Astrocyte (in vitro differentiated cells and primary cell): Measurements from ENCODE around the gene KCNG1. TPM values are rescaled to one million over a fixed set of nuclear protein-coding genes. Genes with fewer than 3 reads are reported as not detected.

ENCODE experiments used
- DNase-seq: peaks from one replicate; pipeline ENCODE4 v3.0.0-alpha.2; 2010; ENCODE audit warnings: low read depth
- FAIRE-seq: peaks from 2 replicates; lab custom pipeline; 2011; peaks lifted over from hg19 to GRCh38; lab: Jason Lieb, UNC
- H2AFZ ChIP-seq: 2 replicates; pipeline ENCODE4 v1.6.0; 2012; ENCODE audit warnings: low read depth, low read length, inconsistent platforms
- H3K27ac ChIP-seq: 2 replicates; pipeline ENCODE4 v1.5.1; 2011; ENCODE audit warnings: low read depth, low read length, inconsistent platforms
- H3K27me3 ChIP-seq: 2 replicates; pipeline ENCODE4 v1.6.0; 2011; ENCODE audit warnings: low read length, inconsistent platforms; ENCODE audit not compliant: insufficient read depth
- H3K36me3 ChIP-seq: 2 replicates; pipeline ENCODE4 v1.5.1; 2011; ENCODE audit warnings: low read length, inconsistent platforms; ENCODE audit not compliant: insufficient read depth
- H3K4me1 ChIP-seq: 2 replicates; pipeline ENCODE4 v1.5.1; 2011; ENCODE audit warnings: low read length, inconsistent platforms; ENCODE audit not compliant: insufficient read depth
- H3K4me2 ChIP-seq: 2 replicates; pipeline ENCODE4 v1.6.0; 2012; ENCODE audit warnings: low read length, inconsistent platforms
- H3K4me3 ChIP-seq: 2 replicates; pipeline ENCODE4 v1.5.1; 2011; ENCODE audit warnings: low read depth, mild to moderate bottlenecking, low read length, inconsistent platforms; ENCODE audit not compliant: insufficient read depth
- H3K79me2 ChIP-seq: 2 replicates; pipeline ENCODE4 v1.6.0; 2012; ENCODE audit warnings: mild to moderate bottlenecking, low read length, inconsistent platforms; ENCODE audit not compliant: insufficient read depth
- H3K9ac ChIP-seq: 2 replicates; pipeline ENCODE4 v1.6.0; 2012; ENCODE audit warnings: mild to moderate bottlenecking, low read length, inconsistent platforms
- H3K9me3 ChIP-seq: 2 replicates; pipeline ENCODE4 v1.5.1; 2012; ENCODE audit warnings: low read depth, mild to moderate bottlenecking, low read length, inconsistent platforms; ENCODE audit not compliant: insufficient read depth
- H4K20me1 ChIP-seq: 2 replicates; pipeline ENCODE4 v1.6.0; 2012; ENCODE audit warnings: low read length, inconsistent platforms; ENCODE audit not compliant: insufficient read depth
- H3K27ac Mint-ChIP-seq: one replicate; pipeline ENCODE4 v1.8.0; 2021; ENCODE audit warnings: mild to moderate bottlenecking, mixed read lengths; ENCODE audit not compliant: unreplicated experiment
- H3K27me3 Mint-ChIP-seq: one replicate; pipeline ENCODE4 v1.8.0; 2021; ENCODE audit warnings: low read depth, mixed read lengths; ENCODE audit not compliant: unreplicated experiment
- H3K36me3 Mint-ChIP-seq: one replicate; pipeline ENCODE4 v1.8.0; 2021; ENCODE audit warnings: low read depth, mixed read lengths; ENCODE audit not compliant: unreplicated experiment
- H3K4me1 Mint-ChIP-seq: one replicate; pipeline ENCODE4 v1.8.0; 2021; ENCODE audit warnings: low read depth, mixed read lengths; ENCODE audit not compliant: unreplicated experiment
- H3K4me3 Mint-ChIP-seq: one replicate; pipeline ENCODE4 v1.8.0; 2021; ENCODE audit warnings: mild to moderate bottlenecking, moderate library complexity, mixed read lengths; ENCODE audit not compliant: unreplicated experiment
- H3K9me3 Mint-ChIP-seq: one replicate; pipeline ENCODE4 v1.8.0; 2021; ENCODE audit warnings: mild to moderate bottlenecking, mixed read lengths; ENCODE audit not compliant: unreplicated experiment
- CTCF ChIP-seq: IDR thresholded peaks from 2 replicates; pipeline ENCODE4 v1.5.1; 2011; ENCODE audit warnings: low read depth, mild to moderate bottlenecking, inconsistent platforms, low read length, moderate library complexity; ENCODE audit not compliant: insufficient read depth
- EZH2 ChIP-seq: IDR thresholded peaks from 2 replicates; pipeline ENCODE4 v1.6.1; 2012; ENCODE audit warnings: mild to moderate bottlenecking, low read length, inconsistent platforms; ENCODE audit not compliant: insufficient read depth
- total RNA-seq: library from RNA; stranded (reverse); gene quantifications from 2 replicates; pipeline ENCODE4 v1.2.1, GENCODE V29; 2021

The KCNG1 gene
- total RNA-seq, 1 donor from 2014 or later = 45.9 TPM

GRCh38 chr20:50975701-50976330, 47.1 kb downstream of the KCNG1 start:
- FAIRE-seq (no peak), DNase-seq (no peak)
- no peak overlapping the region for H3K4me2 ChIP-seq
- Mint-ChIP-seq H3K27ac (no peak overlapping the region), H3K4me3 (no peak overlapping the region), H3K27me3 (no peaks in the 10 kb centered on the region), H3K36me3 (peaks cover 2% of the 10 kb centered on the region), H3K9me3 (peaks cover 7% of the 10 kb centered on the region), H3K4me1 (peaks cover 12% of the 10 kb centered on the region)
- no peak overlapping the region for H3K27ac ChIP-seq
- H4K20me1 ChIP-seq = no peaks in the 10 kb centered on the region
- H3K4me1 ChIP-seq = peaks cover 14% of the 10 kb centered on the region
- H3K36me3 ChIP-seq = no peaks in the 10 kb centered on the region
- no peaks in the 10 kb centered on the region for H3K9me3 ChIP-seq
- H3K79me2 ChIP-seq = no peaks in the 10 kb centered on the region
- no peak overlapping the region for H2AFZ ChIP-seq
- no peaks in the 10 kb centered on the region for H3K27me3 ChIP-seq
- no peak overlapping the region for H3K4me3 ChIP-seq
- TF ChIP-seq EZH2 = no peak
- TF ChIP-seq CTCF = no peak
- no peak overlapping the region for H3K9ac ChIP-seq

GRCh38 chr20:50969912-50970311, 53.0 kb downstream of the KCNG1 start:
- H3K36me3 ChIP-seq = no peaks in the 10 kb centered on the region
- no peaks in the 10 kb centered on the region for H3K4me1 Mint-ChIP-seq
- no peaks in the 10 kb centered on the region for H3K4me1 ChIP-seq
- H3K9ac ChIP-seq = no peak overlapping the region
- peaks cover 10% of the 10 kb centered on the region for H3K27me3 Mint-ChIP-seq
- no peak overlapping the region for H3K4me2 ChIP-seq
- H3K4me3 Mint-ChIP-seq = no peak overlapping the region
- DNase-seq (no peak), FAIRE-seq (no peak)
- no peaks in the 10 kb centered on the region for H4K20me1 ChIP-seq
- no peaks in the 10 kb centered on the region for H3K79me2 ChIP-seq
- H3K27me3 ChIP-seq = peaks cover 5% of the 10 kb centered on the region
- peaks cover 9% of the 10 kb centered on the region for H3K9me3 Mint-ChIP-seq
- H3K27ac ChIP-seq = no peak overlapping the region
- no peak overlapping the region for H3K27ac Mint-ChIP-seq
- TF ChIP-seq EZH2 = no peak
- TF ChIP-seq CTCF = no peak
- no peaks in the 10 kb centered on the region for H3K9me3 ChIP-seq
- no peak overlapping the region for H3K4me3 ChIP-seq
- H3K36me3 Mint-ChIP-seq = no peaks in the 10 kb centered on the region
- no peak overlapping the region for H2AFZ ChIP-seq

- Histone ChIP-seq H3K4me2 (no peak overlapping the region), H2AFZ (no peak overlapping the region)
Measured at GRCh38 chr20:50969435-50969834, 53.5 kb downstream of the KCNG1 start.

More at GRCh38 chr20:50969435-50969834, 53.5 kb downstream of the KCNG1 start:
- TF ChIP-seq EZH2 (no peak), CTCF (no peak)
- Histone ChIP-seq H3K9me3 (no peaks in the 10 kb centered on the region), H3K36me3 (no peaks in the 10 kb centered on the region), H3K9ac (no peak overlapping the region), H3K27ac (no peak overlapping the region), H3K4me3 (no peak overlapping the region), H3K79me2 (no peaks in the 10 kb centered on the region), H3K4me1 (no peaks in the 10 kb centered on the region), H3K27me3 (peaks cover 5% of the 10 kb centered on the region), H4K20me1 (no peaks in the 10 kb centered on the region)
- Mint-ChIP-seq H3K27me3 (peaks cover 10% of the 10 kb centered on the region), H3K4me3 (no peak overlapping the region), H3K27ac (no peak overlapping the region), H3K9me3 (peaks cover 9% of the 10 kb centered on the region), H3K36me3 (no peaks in the 10 kb centered on the region), H3K4me1 (no peaks in the 10 kb centered on the region)
- no peak for FAIRE-seq
- DNase-seq = no peak
